HUES64 (cell line): ENCODE measurements around the gene ZMYND15.

Experiments
- H3K27ac ChIP-seq: 2 replicates; pipeline ENCODE4 v1.7.0; 2013; ENCODE audit warnings: low read depth, low read length, inconsistent platforms
- H3K27me3 ChIP-seq: 2 replicates; pipeline ENCODE4 v1.6.1; 2013; ENCODE audit warnings: mild to moderate bottlenecking, low read length; ENCODE audit not compliant: insufficient read depth
- H3K36me3 ChIP-seq: 2 replicates; pipeline ENCODE4 v1.6.1; 2013; ENCODE audit warnings: mild to moderate bottlenecking, low read length; ENCODE audit not compliant: insufficient read depth
- H3K4me1 ChIP-seq: 2 replicates; pipeline ENCODE4 v1.6.1; 2013; ENCODE audit warnings: mild to moderate bottlenecking, low read length, moderate library complexity; ENCODE audit not compliant: insufficient read depth
- H3K4me3 ChIP-seq: 2 replicates; pipeline ENCODE4 v1.5.1; 2013; ENCODE audit warnings: mild to moderate bottlenecking, low read length, moderate library complexity
- H3K9ac ChIP-seq: 2 replicates; pipeline ENCODE4 v1.6.1; 2013; ENCODE audit warnings: mild to moderate bottlenecking, low read depth, low read length
- H3K9me3 ChIP-seq: 2 replicates; pipeline ENCODE4 v1.6.1; 2013; ENCODE audit warnings: low read depth, low read length; ENCODE audit not compliant: insufficient read depth
- WGBS: fragments of 150-250, 120-280 bp; methylation state at CpG from one replicate; pipeline ENCODE4 v1.1.7; 2013; ENCODE audit warnings: missing lambda C conversion rate; 5-methylcytosine and 5-hydroxymethylcytosine counted together

ZMYND15 gene

GRCh38 chr17:4717791-4718190 lies 21.8 kb upstream of the ZMYND15 start:
- H3K9me3 ChIP-seq: no peaks in the 10 kb centered on the region
- no peaks in the 10 kb centered on the region for H3K4me1 ChIP-seq
- no peak overlapping the region for H3K4me3 ChIP-seq
- H3K36me3 ChIP-seq: peaks cover 49% of the 10 kb centered on the region
- no peak overlapping the region for H3K27ac ChIP-seq
- 95% methylated on average over 17 of the region's 17 CpGs for WGBS
- H3K27me3 ChIP-seq: no peaks in the 10 kb centered on the region
- no peak overlapping the region for H3K9ac ChIP-seq

DNA sequence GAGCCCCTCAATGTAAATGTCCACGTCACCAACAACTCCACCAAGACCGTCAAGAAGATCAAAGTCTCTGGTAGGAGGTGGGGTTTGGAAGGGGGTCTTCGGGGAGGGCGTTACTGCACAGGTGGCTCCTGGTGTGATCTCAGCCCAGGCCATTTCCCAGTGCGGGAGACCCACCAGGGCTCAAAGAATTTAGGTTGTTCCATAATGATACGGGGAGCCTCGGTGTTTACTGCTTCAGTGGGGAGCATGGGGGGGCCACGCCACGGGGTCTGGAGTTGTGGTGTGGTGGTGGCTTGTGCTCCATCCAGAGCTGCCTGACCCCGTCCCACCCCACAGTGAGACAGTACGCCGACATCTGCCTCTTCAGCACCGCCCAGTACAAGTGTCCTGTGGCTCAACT lies 21.4 kb upstream of the ZMYND15 start:
- H3K4me1 ChIP-seq: no peaks in the 10 kb centered on the region

DNA sequence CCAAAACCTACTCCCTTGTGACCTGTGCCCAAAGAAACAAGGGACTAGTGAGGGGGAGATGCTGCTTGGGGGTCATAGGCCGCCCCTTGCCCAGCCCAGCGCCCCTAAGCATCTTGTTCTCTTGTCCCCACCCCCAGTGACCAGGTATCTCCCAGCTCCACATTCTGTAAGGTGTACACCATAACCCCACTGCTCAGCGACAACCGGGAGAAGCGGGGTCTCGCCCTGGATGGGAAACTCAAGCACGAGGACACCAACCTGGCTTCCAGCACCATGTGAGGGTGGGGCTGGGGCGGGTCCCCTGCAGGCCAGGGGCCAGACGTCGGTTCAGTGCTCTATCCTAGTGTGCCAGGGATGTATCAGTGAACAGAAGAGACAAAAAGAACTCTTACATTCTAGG lies 20.5 kb upstream of the ZMYND15 start:
- Histone ChIP-seq H3K9ac (no peak overlapping the region), H3K4me3 (no peak overlapping the region), H3K27ac (no peak overlapping the region), H3K9me3 (no peaks in the 10 kb centered on the region), H3K27me3 (no peaks in the 10 kb centered on the region), H3K4me1 (no peaks in the 10 kb centered on the region), H3K36me3 (peaks cover 49% of the 10 kb centered on the region)
- WGBS: 85% methylated on average over 10 of the region's 10 CpGs

More for the DNA sequence above, 21.4 kb upstream of the ZMYND15 start:
- H3K9me3 ChIP-seq: no peaks in the 10 kb centered on the region
- H3K27ac ChIP-seq: no peak overlapping the region
- WGBS: 93% methylated on average over 12 of the region's 13 CpGs
- H3K4me3 ChIP-seq: no peak overlapping the region
- H3K9ac ChIP-seq: no peak overlapping the region
- H3K36me3 ChIP-seq: peaks cover 49% of the 10 kb centered on the region
- no peaks in the 10 kb centered on the region for H3K27me3 ChIP-seq

DNA sequence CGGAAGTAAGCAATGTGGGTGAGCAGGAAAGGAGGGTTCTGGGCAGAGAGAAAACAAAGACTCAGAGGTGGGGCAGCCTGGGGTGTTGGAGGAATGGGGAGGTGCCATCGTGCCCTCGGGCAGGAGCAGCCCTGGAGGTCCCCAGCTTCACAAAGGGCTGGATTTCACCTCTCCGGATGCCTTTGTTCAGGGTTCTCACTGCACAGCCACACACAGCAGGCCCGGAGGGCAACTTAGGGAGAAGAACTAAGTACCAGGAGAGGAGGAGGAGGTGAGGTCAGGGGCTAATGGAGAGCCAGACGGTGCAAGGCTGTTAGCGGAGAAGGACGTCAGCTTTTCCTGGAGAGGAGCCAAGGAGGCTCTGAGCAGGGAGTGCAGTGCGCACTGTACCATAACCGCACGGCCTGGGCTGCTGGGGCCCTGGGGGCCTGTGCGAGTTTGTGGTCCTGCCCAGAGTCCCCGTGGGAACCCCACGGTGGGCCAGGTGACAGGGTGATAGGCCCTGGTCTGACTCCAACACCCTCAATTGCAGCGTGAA lies 19.9 kb upstream of the ZMYND15 start:
- Histone ChIP-seq H3K36me3 (peaks cover 49% of the 10 kb centered on the region), H3K27ac (no peak overlapping the region), H3K9ac (no peak overlapping the region), H3K4me3 (no peak overlapping the region), H3K4me1 (no peaks in the 10 kb centered on the region), H3K9me3 (no peaks in the 10 kb centered on the region), H3K27me3 (no peaks in the 10 kb centered on the region)
- 91% methylated on average over 15 of the region's 15 CpGs for WGBS

GRCh38 chr17:4720787-4721186 lies 18.8 kb upstream of the ZMYND15 start:
- Histone ChIP-seq H3K27ac (no peak overlapping the region), H3K36me3 (peaks cover 45% of the 10 kb centered on the region), H3K9me3 (no peaks in the 10 kb centered on the region), H3K4me3 (no peak overlapping the region), H3K9ac (no peak overlapping the region), H3K27me3 (no peaks in the 10 kb centered on the region), H3K4me1 (no peaks in the 10 kb centered on the region)
- 96% methylated on average over 7 of the region's 7 CpGs for WGBS

DNA sequence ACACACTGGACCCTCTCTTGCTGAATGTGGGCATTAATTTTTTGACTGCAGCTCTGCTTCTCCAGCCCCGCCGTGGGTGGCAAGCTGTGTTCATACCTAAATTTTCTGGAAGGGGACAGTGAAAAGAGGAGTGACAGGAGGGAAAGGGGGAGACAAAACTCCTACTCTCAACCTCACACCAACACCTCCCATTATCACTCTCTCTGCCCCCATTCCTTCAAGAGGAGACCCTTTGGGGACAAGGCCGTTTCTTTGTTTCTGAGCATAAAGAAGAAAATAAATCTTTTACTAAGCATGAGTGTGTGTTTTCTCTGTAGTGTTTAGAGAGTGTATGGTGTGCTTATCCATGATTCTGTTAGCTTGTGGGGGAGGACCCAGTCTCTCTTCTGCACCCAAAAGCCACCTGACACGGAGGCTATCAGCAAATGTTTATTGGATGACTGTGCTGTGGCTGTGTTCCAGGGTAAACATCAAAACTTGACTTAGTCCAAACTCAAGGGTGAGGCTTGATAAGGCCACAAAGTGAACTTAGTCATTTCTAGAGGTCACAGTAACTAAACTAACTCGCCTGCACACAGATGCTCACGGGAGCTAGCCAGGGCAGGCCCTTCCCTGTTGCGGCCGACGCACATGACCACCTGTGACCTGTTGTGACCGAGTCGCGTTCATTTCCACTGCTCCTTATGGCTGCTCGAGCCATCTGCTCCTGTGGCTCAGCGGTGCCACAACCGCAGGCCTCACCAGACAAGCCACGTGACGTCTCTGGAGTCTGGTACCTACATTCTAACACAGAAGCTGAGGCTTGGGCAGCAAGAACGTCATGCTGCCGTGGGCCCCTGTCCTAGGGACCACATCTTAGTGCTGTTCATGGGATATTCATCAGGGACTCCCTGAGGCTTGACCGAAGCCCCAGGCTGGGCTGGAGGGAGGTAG lies 18.2 kb upstream of the ZMYND15 start:
- no peaks in the 10 kb centered on the region for H3K27me3 ChIP-seq
- no peaks in the 10 kb centered on the region for H3K9me3 ChIP-seq
- no peak overlapping the region for H3K9ac ChIP-seq
- 89% methylated on average over 20 of the region's 20 CpGs for WGBS
- H3K4me1 ChIP-seq: no peaks in the 10 kb centered on the region
- no peak overlapping the region for H3K4me3 ChIP-seq
- no peak overlapping the region for H3K27ac ChIP-seq
- peaks cover 42% of the 10 kb centered on the region for H3K36me3 ChIP-seq

GRCh38 chr17:4722678-4723240 lies 16.9 kb upstream of the ZMYND15 start:
- H3K27ac ChIP-seq: no peak overlapping the region
- no peaks in the 10 kb centered on the region for H3K4me1 ChIP-seq
- H3K36me3 ChIP-seq: peaks cover 29% of the 10 kb centered on the region
- H3K9ac ChIP-seq: no peak overlapping the region
- H3K27me3 ChIP-seq: no peaks in the 10 kb centered on the region
- no peaks in the 10 kb centered on the region for H3K9me3 ChIP-seq
- 92% methylated on average over 16 of the region's 16 CpGs for WGBS
- no peak overlapping the region for H3K4me3 ChIP-seq

DNA sequence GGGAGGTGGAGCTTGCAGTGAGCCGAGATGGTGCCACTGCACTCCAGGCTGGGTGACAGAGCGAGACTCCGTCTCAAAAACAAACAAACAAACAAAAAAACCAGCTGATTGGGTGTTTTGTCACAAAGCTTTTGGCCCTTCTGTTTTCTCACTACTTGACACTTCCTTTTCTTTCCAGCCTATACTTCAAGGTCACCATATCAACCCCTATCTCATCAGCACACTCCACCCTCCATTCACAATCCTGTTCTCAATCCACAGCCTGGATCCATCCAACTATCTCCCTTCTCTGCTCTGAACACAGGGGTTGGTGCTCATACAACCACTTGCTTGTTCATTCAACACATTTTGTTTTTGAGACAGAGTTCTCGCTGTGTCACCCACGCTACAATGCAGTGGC lies 15.0 kb upstream of the ZMYND15 start:
- H3K4me1 ChIP-seq: no peaks in the 10 kb centered on the region
- H3K9me3 ChIP-seq: no peaks in the 10 kb centered on the region
- no peak overlapping the region for H3K9ac ChIP-seq
- peaks cover 11% of the 10 kb centered on the region for H3K36me3 ChIP-seq
- H3K4me3 ChIP-seq: no peak overlapping the region
- H3K27ac ChIP-seq: no peak overlapping the region
- WGBS: 90% methylated on average over 5 of the region's 5 CpGs
- H3K27me3 ChIP-seq: no peaks in the 10 kb centered on the region

- no peaks in the 10 kb centered on the region for H3K9me3 ChIP-seq
- H3K36me3 ChIP-seq: peaks cover 3% of the 10 kb centered on the region; the same call in 1 of the 2 replicates
- H3K9ac ChIP-seq: no peak overlapping the region
- no peaks in the 10 kb centered on the region for H3K27me3 ChIP-seq
- no peak overlapping the region for H3K4me3 ChIP-seq
- 90% methylated on average over 8 of the region's 9 CpGs for WGBS
- H3K4me1 ChIP-seq: no peaks in the 10 kb centered on the region
- H3K27ac ChIP-seq: no peak overlapping the region
Measured at GRCh38 chr17:4725646-4726310, 13.9 kb upstream of the ZMYND15 start.

DNA sequence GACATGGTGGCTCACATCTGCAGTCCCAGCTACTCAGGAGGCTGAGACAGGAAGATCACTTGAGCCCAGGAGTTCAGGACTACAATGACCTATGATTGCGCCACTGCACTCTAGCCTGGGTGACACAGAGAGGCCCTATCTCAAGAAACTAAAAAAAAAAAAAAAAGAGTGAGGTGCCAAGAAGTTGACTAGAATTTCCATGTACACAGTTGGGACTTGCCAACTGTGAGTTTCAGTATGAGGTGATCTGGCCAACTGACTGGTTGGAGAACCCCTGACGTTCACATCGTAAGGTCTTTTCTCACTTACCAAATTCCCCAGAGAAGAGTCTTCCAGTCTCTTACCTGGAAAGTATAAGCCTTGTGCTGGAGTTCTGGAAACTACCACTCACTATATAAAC lies 11.5 kb upstream of the ZMYND15 start:
- Histone ChIP-seq H3K36me3 (peaks cover 3% of the 10 kb centered on the region; the same call in 1 of the 2 replicates), H3K27me3 (no peaks in the 10 kb centered on the region), H3K4me3 (no peak overlapping the region), H3K27ac (no peak overlapping the region), H3K4me1 (no peaks in the 10 kb centered on the region), H3K9me3 (no peaks in the 10 kb centered on the region), H3K9ac (no peak overlapping the region)
- 82% methylated on average over 2 of the region's 3 CpGs for WGBS

DNA sequence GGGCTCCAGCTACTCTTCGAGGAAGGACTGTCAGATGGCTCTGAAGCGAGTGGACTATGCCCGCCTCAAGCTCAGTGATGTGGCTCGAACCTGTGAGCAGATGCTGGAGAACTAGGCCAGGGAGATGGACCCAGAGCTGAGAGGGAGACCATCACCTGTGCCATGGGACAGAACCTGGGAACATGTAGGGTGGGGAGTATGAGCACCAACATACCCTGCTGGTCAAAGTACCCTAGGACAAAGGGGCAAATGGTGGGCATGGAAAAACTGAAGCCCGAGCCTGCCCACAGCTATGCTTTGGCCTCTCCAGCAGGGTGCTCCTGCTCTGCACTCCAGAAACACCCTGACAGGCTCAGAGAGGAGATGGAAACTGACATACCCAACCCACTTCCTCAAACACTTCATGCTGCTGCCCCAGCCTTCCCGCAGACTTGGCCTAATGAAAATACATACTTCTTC lies 6.5 kb upstream of the ZMYND15 start:
- Histone ChIP-seq H3K4me1 (no peaks in the 10 kb centered on the region), H3K9ac (no peak overlapping the region), H3K4me3 (no peak overlapping the region), H3K36me3 (peaks cover 7% of the 10 kb centered on the region), H3K27ac (no peak overlapping the region), H3K9me3 (no peaks in the 10 kb centered on the region), H3K27me3 (peaks cover 30% of the 10 kb centered on the region)
- WGBS: 91% methylated on average over 6 of the region's 6 CpGs
